ENCODE results near the gene PPAN. TPM values are rescaled to one million over a fixed set of nuclear protein-coding genes. Genes with fewer than 3 reads are reported as not detected.

Gene PPAN
- polyA plus RNA-seq, 3 donors = 25.6 to 31.1 (median 25.8) TPM

DNA sequence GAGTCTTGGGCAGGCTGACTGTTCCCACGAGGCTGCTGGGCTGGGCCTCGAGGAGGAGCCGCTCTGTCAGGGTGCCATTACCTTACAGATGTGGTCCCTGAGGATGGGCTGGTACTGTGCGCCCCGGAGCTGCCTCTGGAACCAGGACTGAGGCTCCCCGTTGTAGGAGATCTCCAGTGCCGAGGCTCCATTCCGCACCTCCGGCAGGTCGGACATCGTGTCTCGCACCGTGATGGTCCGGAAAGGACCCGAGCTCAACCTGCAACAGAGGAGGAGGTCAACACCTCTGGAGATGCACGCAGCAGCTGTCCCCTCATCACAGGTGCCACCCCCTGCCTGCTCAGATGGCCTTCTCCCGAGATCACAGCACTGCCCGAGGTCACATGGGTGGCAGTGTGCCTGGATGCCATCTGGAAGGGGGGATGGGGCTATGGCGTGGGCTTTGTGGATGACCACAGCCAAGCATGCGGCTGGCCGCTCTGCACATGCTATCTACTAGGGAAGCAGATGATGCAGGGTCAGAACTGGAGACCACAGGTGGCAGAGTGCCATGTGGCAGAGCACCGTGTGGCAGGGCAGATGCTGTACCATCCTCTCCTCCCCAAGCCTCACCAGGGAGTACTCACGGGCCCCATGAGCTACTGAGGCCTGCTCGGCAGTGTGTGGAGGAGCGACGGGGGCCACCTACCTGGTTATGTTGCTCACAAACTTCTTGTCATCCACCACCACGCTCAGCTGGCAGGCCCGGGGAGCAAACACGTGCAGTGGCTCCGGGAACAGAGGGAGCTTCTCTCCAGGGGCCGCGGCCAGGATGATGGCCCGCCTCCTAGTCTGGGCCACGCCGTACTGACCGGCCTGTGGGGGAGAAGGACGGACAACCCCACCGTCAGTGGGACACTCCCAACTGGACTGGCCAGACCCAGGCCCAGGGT is 31.9 kb downstream of the PPAN start:
- no peak for DNase-seq (ENCODE audit: low read depth in 3 of 3, low spot score in 2 of 3)

DNA sequence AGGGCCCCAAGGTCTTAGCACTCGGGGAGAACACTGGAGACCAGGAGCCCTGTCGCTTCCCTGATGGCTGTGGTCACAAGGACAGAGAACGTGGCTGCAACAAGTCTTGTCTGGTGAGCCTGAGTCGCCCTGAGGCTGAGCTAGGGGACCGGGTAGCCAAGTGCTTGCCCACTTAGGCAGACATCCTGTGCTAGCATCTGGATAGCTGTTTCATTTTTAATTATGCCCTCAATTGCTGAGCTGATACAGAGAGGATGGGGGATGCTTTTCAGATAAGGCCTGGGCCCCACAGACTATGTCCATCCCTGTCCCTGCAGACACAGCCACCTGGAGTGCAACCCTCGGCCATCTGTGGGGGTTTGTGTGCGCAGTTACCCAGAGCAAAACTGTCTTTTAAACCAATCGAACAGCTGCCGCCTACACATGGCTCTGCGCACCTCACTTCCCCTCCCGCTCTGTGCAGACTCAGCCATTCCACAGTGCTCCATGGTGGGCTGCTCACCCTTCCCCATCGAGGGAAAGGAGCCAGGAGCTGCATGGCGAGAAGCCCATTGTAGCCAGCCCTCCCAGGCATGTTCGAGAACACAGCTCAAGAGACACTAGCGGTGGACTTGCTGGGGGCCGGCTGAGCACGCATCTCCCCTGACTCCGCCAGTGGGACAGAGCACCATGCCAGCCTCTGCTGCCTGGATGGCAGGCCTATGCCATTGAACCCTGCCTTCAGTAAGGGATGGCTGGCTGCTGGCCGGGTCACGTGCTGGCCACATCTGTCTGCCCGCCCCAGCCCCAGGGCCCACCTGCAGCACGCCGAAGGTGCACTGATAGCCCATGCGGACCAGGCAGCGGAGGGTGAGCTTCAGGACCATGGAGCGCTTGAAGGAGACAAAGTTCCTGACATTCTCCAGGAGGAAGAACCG is 33.0 kb downstream of the PPAN start:
- no peak for DNase-seq (ENCODE audit: low read depth in 3 of 3, low spot score in 2 of 3)

DNA sequence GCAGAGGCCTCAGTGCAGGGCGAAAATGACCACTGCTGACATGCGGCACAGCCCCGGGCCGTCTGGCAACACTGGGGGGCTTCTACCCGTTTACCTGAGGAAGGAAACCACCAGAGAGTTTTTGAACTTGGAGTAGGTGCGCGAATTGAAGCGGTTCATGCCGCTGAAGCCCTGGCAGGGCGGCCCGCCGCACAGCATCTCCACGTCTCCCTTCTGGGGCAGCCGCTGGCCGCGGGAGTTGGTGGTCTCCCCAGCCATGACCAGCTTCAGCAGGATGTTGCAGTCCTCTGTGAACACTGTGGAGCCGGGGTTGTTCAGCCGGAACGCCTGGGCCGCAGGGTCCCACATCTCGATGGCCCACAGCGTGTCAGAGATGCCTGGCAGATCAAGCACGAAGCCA is 33.8 kb downstream of the PPAN start:
- no peak for DNase-seq (ENCODE audit: low read depth in 3 of 3, low spot score in 2 of 3)

DNA sequence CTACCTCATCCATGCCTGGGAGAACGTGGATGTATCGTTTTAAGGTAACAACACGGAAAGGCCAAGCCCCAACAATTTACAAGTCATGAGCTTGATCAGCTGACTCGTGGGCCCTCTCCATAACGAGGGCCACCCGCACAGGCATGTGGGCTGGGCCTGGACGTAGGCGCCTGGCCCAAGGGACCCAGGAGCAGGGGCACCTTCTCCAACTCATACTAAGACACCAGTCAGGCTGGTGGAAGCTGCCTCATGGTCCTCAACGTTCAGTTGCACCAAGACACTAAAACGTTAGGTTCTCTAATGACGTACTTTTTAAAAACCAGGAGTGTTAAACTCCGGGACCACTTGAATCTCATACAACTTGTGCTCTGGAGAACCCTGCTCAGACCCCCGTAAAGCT is 35.3 kb downstream of the PPAN start:
- no peak for DNase-seq (ENCODE audit: low read depth in 3 of 3, low spot score in 2 of 3)

DNA sequence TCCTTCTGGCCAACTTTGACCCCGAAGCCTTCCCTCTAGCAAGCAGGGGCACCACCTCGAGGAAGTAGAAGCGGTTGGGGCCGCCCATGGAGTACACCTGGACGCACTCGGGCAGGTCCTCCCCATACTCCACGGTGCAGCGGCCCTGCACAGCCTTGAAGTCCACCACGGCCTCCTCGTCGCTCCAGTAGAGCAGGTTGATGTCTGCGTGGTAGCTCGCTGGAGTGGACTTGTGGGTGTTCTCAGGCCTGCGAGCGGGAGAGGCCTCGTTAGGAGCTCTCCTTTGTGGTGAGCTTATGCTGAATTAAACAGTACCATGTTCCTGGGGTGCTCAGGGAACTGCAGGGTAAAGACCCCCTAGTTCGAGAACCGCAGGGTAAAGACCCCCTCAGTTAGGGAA is 35.8 kb downstream of the PPAN start:
- DNase-seq (ENCODE audit: low read depth in 3 of 3, low spot score in 2 of 3) = no peak

DNA sequence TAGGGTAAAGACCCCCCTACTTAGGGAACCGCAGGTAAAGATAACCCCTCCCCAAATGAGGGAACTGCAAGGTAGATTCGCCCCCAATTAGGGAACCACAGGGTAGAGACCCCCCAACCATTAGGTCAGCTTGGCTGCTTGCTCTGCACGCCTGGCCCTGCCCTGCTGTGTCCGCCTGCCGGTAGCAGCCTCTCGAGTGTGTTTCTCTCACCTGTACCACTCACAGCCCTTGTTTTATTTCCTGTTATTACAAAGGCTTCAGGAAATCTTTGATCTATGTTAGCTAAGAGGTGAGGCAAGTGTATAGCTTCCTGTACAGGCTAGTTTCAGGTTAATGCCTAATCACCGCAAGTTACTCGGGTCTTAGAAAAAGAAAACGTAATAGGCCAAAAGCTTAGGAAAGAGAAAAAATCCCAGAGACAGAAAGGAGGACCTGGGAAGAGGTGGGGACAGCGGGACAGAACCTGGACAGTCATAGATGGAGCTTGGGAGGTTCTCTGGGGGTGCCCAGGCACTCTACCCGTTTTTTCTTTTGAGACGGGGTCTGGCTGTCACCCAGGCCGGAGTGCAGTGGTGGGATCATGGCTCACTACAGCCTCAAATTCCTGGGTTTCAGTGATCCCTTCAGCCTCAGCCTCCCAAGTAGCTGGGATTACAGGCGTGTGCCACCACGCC is 36.7 kb downstream of the PPAN start:
- DNase-seq (ENCODE audit: low read depth in 3 of 3, low spot score in 2 of 3) = no peak

DNA sequence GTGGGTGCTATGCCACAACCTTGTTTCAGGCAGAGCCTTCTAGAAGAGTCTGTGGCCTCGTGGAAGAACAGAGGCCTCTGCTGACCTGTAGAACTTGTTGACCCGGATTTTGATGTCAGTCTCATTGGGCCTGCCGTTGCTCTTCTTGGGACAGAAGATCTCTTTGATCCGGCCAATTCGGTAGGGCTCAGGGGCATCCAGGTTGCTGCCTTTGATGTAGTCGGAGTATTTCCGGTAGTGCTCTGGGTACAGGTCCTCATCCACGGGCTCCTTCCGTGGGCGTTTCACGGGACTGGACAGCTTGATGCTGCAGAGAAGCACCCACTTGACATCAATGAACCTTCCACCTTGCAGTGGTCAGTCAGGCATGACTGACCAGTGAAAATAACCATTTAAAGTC is 37.5 kb downstream of the PPAN start:
- DNase-seq (ENCODE audit: low read depth in 3 of 3, low spot score in 2 of 3) = no peak

DNA sequence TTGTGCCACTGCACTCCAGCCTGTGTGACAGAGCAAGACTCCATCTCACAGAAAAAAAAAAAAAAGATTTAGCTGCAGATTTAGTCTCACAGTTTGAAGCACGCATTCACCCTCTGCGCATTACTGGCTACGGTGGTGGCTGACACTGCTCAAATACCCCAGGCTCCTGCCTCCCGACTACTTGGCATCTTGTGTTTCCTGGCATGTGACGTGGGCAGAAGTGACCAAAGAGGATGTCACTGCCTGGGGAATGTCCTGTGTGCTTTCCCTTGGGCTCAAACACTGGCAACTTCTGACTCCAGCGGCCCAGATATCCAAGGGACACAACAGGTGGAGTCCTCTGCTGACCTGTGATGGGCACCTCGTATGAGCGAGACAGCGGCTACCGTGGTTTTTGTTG is 38.2 kb downstream of the PPAN start:
- no peak for DNase-seq (ENCODE audit: low read depth in 3 of 3, low spot score in 2 of 3)

DNA sequence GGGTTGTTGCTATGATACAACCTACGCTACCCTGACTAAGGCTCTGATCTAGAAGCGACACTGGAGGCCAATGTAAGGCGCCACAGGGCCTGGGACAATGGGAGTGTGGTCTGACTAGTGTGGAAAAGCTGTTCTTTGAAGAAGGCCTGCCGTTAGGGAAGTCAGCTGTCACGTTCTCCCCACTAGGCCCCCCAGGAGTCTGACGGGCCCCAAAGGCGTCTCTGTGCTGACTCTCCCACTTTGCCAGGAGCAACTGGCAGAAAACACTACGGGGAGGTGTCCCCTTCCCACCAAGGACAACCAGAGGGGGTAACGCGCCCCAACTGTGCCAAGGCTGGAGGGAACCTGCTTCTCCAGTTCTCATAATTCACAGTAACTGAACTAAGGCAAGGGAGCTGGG is 38.9 kb downstream of the PPAN start:
- no peak for DNase-seq (ENCODE audit: low read depth in 3 of 3, low spot score in 2 of 3)

DNA sequence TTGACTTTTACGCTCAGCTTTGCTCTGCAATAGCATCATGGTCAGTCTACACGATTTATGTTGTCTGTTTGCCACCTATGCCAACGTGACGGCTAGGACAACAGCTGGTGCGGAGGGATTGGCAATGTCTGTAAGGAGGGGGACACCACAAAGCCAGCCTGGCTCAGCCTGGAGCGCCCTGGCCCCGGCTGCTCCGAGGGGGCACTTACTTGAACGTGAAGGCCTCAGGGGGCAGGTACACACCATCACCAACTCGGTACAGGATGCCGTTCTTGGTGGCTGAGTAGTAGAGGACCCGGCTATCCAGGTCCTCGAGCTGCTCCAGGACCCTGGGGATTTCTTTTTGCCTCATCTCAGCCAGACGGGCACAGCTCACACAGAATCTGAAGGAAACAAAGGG is 40.0 kb downstream of the PPAN start:
- DNase-seq (ENCODE audit: low read depth in 3 of 3, low spot score in 2 of 3) = no peak

GRCh38 chr19:10149427-10149826 is 43.3 kb downstream of the PPAN start:
- DNase-seq (ENCODE audit: low read depth in 3 of 3, low spot score in 2 of 3) = no peak

- DNase-seq (ENCODE audit: low read depth in 3 of 3, low spot score in 2 of 3) = no peak
These were observed 45.4 kb downstream of the PPAN start for GRCh38 chr19:10151521-10151920.

GRCh38 chr19:10152100-10152499 is 45.9 kb downstream of the PPAN start:
- no peak for DNase-seq (ENCODE audit: low read depth in 3 of 3, low spot score in 2 of 3)

GRCh38 chr19:10155839-10156238 is 49.7 kb downstream of the PPAN start:
- no peak for DNase-seq (ENCODE audit: low read depth in 3 of 3, low spot score in 2 of 3)

DNA sequence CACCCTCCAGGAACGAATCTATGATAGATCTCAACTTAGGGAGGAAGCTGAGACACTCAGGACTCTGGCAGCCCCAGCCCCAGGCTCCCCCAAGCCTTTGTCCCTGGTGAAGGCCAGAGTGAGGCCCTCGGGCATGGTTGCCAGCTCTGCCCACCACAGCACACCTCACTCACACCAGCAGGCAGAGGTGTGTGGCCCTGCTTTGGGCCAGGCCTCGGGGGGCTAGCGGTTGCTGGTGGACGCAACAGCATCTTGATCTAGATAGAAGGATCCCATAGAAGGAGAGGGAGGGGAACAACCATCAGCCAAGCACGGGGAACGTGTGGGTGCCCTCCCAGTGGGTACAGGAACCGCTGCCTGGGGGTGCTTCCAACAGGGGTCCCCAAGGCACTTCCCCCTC is 51.9 kb downstream of the PPAN start:
- DNase-seq (ENCODE audit: low read depth in 3 of 3, low spot score in 2 of 3) = no peak

DNA sequence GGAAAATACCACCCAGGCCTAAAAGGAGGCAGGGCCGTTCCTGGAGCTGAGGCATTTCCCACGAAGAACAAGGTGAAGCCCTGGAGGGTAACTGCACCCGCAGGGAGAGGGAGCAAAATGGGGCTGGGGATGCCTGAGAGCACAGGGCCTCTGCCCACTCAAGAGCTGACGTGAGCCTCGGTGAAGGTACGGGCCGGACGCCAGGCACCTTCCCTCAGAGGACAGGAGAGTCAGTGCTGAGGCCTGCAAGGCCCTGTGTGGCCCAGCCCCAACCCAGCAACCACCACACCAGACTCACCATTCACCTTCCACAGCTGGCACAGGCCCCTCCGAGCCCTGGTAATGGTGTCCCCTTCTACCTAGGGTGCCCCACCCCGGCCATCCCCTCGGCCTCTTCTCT is 52.3 kb downstream of the PPAN start:
- no peak for DNase-seq (ENCODE audit: low read depth in 3 of 3, low spot score in 2 of 3)

- no peak for DNase-seq (ENCODE audit: low read depth in 3 of 3, low spot score in 2 of 3)
These were observed 53.4 kb downstream of the PPAN start for GRCh38 chr19:10159610-10160009.
